NCI-H1694 treated with DMSO at 0.1 percent for 48 hours (cell line): ENCODE measurements around the gene LACC1.

Source experiments
- DNase-seq: peaks from one replicate; lab custom pipeline; 2025; lab: John Stamatoyannopoulos, UW

The LACC1 gene

GRCh38 chr13:43884222-43884621, 4.5 kb downstream of the LACC1 start:
- no peak for DNase-seq

DNA sequence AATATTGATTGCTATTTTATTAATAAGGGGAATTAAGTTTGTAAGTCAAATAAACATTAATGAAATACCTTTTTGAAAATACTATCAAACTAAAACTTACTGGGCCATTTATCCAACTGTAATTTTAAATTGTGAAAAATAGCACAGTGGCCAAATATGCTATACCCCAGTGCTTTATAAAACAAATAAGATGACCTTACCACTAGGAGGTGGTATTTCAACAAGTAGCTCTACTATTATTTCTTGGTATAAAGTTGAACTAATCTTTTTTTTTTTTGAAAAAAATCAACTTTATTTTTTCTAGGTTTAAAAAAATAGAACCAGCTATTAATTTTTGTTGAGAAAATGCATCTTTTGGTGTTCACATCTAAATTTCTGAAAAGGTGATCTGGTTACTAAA, 14.7 kb downstream of the LACC1 start:
- no peak for DNase-seq

DNA sequence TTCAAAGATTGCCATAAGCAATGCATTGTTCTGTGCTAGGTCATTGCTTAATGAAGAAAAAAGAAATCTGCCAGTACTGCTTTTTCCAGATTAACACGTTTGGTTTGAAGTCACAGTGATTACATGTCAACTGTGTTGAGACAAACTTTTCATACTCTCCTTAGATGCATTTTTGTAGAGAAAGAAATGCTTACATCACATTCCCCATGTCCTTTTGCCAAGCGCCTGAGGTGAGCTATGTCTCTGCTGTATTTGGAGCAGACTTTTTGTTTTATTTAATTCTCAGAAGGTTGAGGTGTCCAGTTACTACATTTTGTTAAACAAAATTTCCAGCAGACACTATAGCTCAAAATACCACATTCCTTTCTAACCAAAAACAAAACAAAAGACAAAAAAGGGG, 16.2 kb downstream of the LACC1 start:
- no peak for DNase-seq

DNA sequence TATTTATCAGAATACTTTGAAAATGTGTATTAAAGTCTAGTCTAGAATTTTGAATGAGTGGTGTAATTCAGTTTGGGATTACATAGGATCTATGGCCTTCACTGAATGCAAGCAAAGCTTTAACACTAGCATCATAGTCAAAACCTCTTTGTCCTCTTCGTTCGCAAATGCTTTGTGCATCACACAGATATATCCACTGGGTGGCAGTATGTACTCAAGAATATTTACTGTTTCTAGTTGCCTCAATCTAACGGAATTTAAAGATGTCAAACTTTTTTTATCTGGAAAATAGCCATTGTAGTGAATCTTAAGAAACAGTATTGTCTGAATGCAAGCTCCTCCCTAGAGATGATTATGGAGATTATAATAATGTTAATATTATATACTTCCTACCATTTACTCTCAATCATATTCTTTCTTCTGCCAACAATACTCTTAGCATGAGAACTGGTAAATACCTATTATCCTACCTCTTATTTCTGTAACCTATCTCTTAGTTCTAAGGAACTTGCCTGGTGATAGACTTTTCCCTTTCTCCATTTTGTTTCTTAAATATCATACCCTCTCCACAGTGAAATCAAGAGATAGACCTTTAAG, 25.8 kb downstream of the LACC1 start:
- peak; percentile 69 for DNase-seq

GRCh38 chr13:43908156-43909126, 28.7 kb downstream of the LACC1 start:
- peak; percentile 4 for DNase-seq

GRCh38 chr13:43910856-43911255, 31.2 kb downstream of the LACC1 start:
- DNase-seq: no peak

GRCh38 chr13:43911278-43911677, 31.6 kb downstream of the LACC1 start:
- DNase-seq: no peak

- DNase-seq: no peak
Measured at GRCh38 chr13:43911871-43912270, 32.2 kb downstream of the LACC1 start.

- no peak for DNase-seq
Measured at GRCh38 chr13:43915451-43915850, 35.7 kb downstream of the LACC1 start.

GRCh38 chr13:43916828-43917227, 37.1 kb downstream of the LACC1 start:
- no peak for DNase-seq

DNA sequence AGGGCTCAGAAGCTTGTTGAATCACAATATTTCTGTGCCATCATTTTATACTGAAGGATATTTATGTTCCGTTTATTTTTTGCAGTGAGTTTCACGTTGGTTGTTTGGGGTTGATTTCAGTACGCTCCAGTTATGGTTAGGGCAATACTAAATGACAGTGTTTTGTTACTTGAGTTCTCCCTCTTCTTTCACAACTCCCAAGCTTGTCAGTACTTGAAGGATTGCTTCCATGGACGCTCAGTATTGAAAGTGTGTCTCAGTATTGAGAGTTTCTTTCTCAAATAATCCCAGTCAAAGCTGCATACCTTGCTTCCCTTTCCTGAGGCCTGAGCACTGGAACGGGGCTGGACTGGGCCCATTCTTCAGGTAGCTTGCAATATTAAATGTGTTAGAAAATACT, 38.9 kb downstream of the LACC1 start:
- DNase-seq: no peak

- DNase-seq: no peak
Measured at GRCh38 chr13:43920965-43921674, 41.4 kb downstream of the LACC1 start.

- no peak for DNase-seq
Measured at GRCh38 chr13:43924549-43925245, 45.0 kb downstream of the LACC1 start.

DNA sequence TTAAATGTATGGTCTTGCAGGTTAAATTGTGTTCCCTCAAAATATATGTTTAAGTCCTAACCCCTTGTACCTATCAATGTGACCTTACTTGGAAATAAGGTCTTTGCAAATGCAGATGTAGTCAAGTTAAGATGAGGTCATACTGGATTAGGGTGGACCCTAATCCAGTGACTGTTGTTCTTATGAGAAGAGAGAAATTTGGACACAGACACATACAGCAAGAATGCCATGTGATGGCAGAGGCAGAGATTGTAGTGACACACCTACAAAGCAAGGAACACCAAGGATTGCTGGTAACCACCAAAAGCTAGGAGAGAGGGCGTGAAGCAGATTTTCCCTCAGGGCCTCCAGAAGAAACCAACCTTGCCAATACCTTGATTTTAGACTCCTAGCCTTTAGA, 50.2 kb downstream of the LACC1 start:
- DNase-seq: no peak

- DNase-seq: no peak
Measured at GRCh38 chr13:43933378-43933777, 53.7 kb downstream of the LACC1 start.

- no peak for DNase-seq
Measured at GRCh38 chr13:43934273-43934672, 54.6 kb downstream of the LACC1 start.

DNA sequence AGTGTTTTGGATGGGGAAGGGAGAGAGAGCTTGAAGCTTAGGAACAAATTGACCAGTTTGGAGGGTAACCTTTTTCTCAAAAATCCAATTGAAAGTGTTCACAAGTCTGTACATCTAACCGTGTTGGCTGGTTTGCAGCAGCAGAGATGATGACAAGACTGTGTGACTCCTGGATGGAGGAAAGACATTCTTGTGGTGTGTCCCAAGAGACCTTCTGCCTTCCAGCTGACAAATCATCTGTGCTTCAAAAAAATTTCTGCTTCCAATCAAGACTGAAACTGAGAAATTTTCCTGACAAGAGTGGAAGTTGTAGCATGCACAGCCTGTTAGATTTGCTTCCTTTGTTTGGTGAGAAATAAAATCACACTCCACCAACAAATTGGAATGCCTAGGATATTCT, 56.2 kb downstream of the LACC1 start:
- no peak for DNase-seq

DNA sequence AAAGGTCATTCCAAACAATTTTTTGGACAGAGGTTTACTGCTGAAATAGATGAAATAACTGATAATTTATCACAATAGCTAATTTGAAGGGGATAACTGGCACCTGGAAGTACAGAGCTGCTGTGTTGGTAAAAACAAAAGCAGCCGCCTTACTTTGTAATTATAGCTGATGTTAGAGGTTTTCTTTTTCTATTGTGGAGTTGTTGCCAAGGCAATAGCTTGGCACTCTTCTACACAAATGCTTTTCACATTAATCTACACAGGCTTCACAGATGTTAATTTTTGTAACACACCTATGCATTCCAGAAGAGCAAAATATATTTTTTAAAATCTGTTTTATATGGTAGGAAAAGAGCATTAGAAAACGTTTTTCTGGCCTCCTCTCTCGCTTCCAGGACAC, 56.9 kb downstream of the LACC1 start:
- no peak for DNase-seq

- DNase-seq: no peak
Measured at GRCh38 chr13:43937839-43938238, 58.1 kb downstream of the LACC1 start.

- DNase-seq: no peak
Measured at GRCh38 chr13:43938449-43938848, 58.7 kb downstream of the LACC1 start.

- DNase-seq: no peak
Measured at GRCh38 chr13:43939086-43939485, 59.4 kb downstream of the LACC1 start.

DNA sequence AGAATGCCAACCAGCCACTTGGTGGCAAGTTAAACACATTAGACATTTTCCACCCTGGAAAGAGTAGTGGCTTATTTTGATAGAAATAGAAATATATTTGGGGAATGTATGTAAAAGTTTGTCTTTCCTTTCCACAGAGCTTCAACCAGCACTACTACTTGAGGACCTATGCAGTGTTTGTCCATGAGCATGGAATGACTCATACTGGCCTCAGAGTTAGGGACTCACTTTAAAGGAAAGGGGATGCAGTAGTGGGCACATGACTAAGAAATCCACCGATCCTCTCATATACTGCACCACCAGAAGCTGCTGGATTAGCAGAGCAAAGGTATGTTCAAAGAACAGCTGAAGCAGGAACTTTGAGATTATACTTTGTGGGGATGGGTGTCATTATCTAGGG, 62.6 kb downstream of the LACC1 start:
- DNase-seq: no peak
